ENCODE results near the gene JAKMIP1. TPM values are rescaled to one million over a fixed set of nuclear protein-coding genes. Genes with fewer than 3 reads are reported as not detected.

The JAKMIP1 gene
- total and polyA plus RNA-seq, 2 donors (not counting 1 experiment from before 2014, with no cell fraction given): 0.49 to 1.0 TPM

GRCh38 chr4:6115746-6116586 is 84.4 kb downstream of the JAKMIP1 start:
- H3K36me3 ChIP-seq (replicated peaks in 1 of 2; ENCODE audit: control extremely low read depth in 1 of 2, control insufficient read depth in 1 of 2, extremely low read depth in 1 of 2, insufficient read depth in 2 of 2, low read length in 1 of 2): no peaks in the 10 kb centered on the region
- intact Hi-C loops (cut with micrococcal nuclease): no loop called here
- no peaks in the 10 kb centered on the region for H3K4me1 ChIP-seq (ENCODE audit: control insufficient read depth in 2 of 2, insufficient read depth in 2 of 2, low read length in 2 of 2)
- no peak for TF ChIP-seq CTCF (IDR thresholded peaks at IDR 0.05)
- no peak for TF ChIP-seq EZH2 (IDR thresholded peaks at IDR 0.05; ENCODE audit: borderline replicate concordance, insufficient read depth, low read depth, low read length, poor library complexity, severe bottlenecking)
- H3K4me2 ChIP-seq (replicated peaks; ENCODE audit: low read depth, low read length, poor library complexity, severe bottlenecking): no peak overlapping the region
- no peaks in the 10 kb centered on the region for H3K9me3 ChIP-seq (ENCODE audit: control extremely low read depth in 1 of 3, control insufficient read depth in 2 of 3, insufficient read depth in 1 of 3, low read length in 2 of 3)
- H3K27ac ChIP-seq (ENCODE audit: low read length in 2 of 2): no peak overlapping the region
- Mint-ChIP-seq H3K27ac (no peak overlapping the region), H3K27me3 (peaks cover 14% of the 10 kb centered on the region), H3K4me1 (no peaks in the 10 kb centered on the region), H3K4me3 (no peak overlapping the region), H3K9me3 (ENCODE audit: insufficient read depth) (no peaks in the 10 kb centered on the region)
- no peak overlapping the region for H3K4me3 ChIP-seq (ENCODE audit: control extremely low read depth in 1 of 5, extremely low read depth in 1 of 5, insufficient read depth in 1 of 5, low read depth in 2 of 5, low read length in 4 of 5)
- ChIA-PET CTCF (no interaction called here), POLR2A (no interaction called here)
- 88% methylated on average over 23 of the region's 23 CpGs for WGBS (ENCODE audit: insufficient coverage)
- H3K9ac ChIP-seq (ENCODE audit: low read length): no peak overlapping the region
- no peaks in the 10 kb centered on the region for H3K79me2 ChIP-seq (ENCODE audit: control insufficient read depth, insufficient read depth, low read length)
- ATAC-seq (ENCODE audit: low read depth) (no peak), DNase-seq (no peak)
- H2AFZ ChIP-seq (ENCODE audit: insufficient read depth, low read depth, low read length, poor library complexity, severe bottlenecking): no peak overlapping the region
- peaks cover 0 to 3% (median 0%) of the 10 kb centered on the region in 4 experiments for H3K27me3 ChIP-seq (replicated peaks in 1 of 4; ENCODE audit: control extremely low read depth in 1 of 4, control insufficient read depth in 3 of 4, insufficient read depth in 4 of 4, low read length in 3 of 4)
- H4K20me1 ChIP-seq (ENCODE audit: control insufficient read depth, insufficient read depth, low read length, poor library complexity, severe bottlenecking): no peaks in the 10 kb centered on the region

GRCh38 chr4:6115342-6115741 is 85.0 kb downstream of the JAKMIP1 start:
- no peaks in the 10 kb centered on the region for H3K4me1 Mint-ChIP-seq
- Histone ChIP-seq H3K79me2 (ENCODE audit: control insufficient read depth, insufficient read depth, low read length) (no peaks in the 10 kb centered on the region), H4K20me1 (ENCODE audit: control insufficient read depth, insufficient read depth, low read length, poor library complexity, severe bottlenecking) (no peaks in the 10 kb centered on the region), H3K27me3 (replicated peaks in 1 of 4; ENCODE audit: control extremely low read depth in 1 of 4, control insufficient read depth in 3 of 4, insufficient read depth in 4 of 4, low read length in 3 of 4) (peaks cover 0 to 3% (median 0%) of the 10 kb centered on the region in 4 experiments), H3K27ac (ENCODE audit: low read length in 2 of 2) (no peak overlapping the region), H2AFZ (ENCODE audit: insufficient read depth, low read depth, low read length, poor library complexity, severe bottlenecking) (no peak overlapping the region), H3K4me3 (ENCODE audit: control extremely low read depth in 1 of 5, extremely low read depth in 1 of 5, insufficient read depth in 1 of 5, low read depth in 2 of 5, low read length in 4 of 5) (no peak overlapping the region), H3K36me3 (replicated peaks in 1 of 2; ENCODE audit: control extremely low read depth in 1 of 2, control insufficient read depth in 1 of 2, extremely low read depth in 1 of 2, insufficient read depth in 2 of 2, low read length in 1 of 2) (no peaks in the 10 kb centered on the region), H3K9me3 (ENCODE audit: control extremely low read depth in 1 of 3, control insufficient read depth in 2 of 3, insufficient read depth in 1 of 3, low read length in 2 of 3) (no peaks in the 10 kb centered on the region), H3K4me2 (replicated peaks; ENCODE audit: low read depth, low read length, poor library complexity, severe bottlenecking) (no peak overlapping the region), H3K9ac (ENCODE audit: low read length) (no peak overlapping the region), H3K4me1 (ENCODE audit: control insufficient read depth in 2 of 2, insufficient read depth in 2 of 2, low read length in 2 of 2) (no peaks in the 10 kb centered on the region)
- no peak overlapping the region for H3K27ac Mint-ChIP-seq
- intact Hi-C loops (cut with micrococcal nuclease): no loop called here
- POLR2A ChIA-PET: no interaction called here
- no peak overlapping the region for H3K4me3 Mint-ChIP-seq
- no peak for DNase-seq
- TF ChIP-seq CTCF (IDR thresholded peaks at IDR 0.05): no peak
- no peak for TF ChIP-seq EZH2 (IDR thresholded peaks at IDR 0.05; ENCODE audit: borderline replicate concordance, insufficient read depth, low read depth, low read length, poor library complexity, severe bottlenecking)
- CTCF ChIA-PET: no interaction called here
- no peak for ATAC-seq (ENCODE audit: low read depth)
- 67% methylated on average over 1 of the region's 5 CpGs for WGBS (ENCODE audit: insufficient coverage)
- no peaks in the 10 kb centered on the region for H3K9me3 Mint-ChIP-seq (ENCODE audit: insufficient read depth)
- peaks cover 14% of the 10 kb centered on the region for H3K27me3 Mint-ChIP-seq
